Measurements from ENCODE around the gene TPD52L2.
A peak's percentile ranks its signal among the peaks of the same experiment; 100 is the strongest.
"Not testable (repeated sequence)": the region's sequence is repeated elsewhere in the genome, so short reads cannot be mapped to it uniquely, and the experiment has no call there.

Gene TPD52L2

GRCh38 chr20:63878899-63879663 is 14.0 kb downstream of the TPD52L2 start:
- DNase-seq (ENCODE audit: low spot score), result no peak

- DNase-seq (ENCODE audit: low spot score), result not testable (repeated sequence)
Measured at GRCh38 chr20:63880901-63881300, 15.8 kb downstream of the TPD52L2 start.

- DNase-seq (ENCODE audit: low spot score), result no peak
Measured at GRCh38 chr20:63881451-63882226, 16.6 kb downstream of the TPD52L2 start.

GRCh38 chr20:63882257-63883200 is 17.5 kb downstream of the TPD52L2 start:
- DNase-seq (ENCODE audit: low spot score), result no peak

GRCh38 chr20:63883201-63883593 is 18.1 kb downstream of the TPD52L2 start:
- DNase-seq (ENCODE audit: low spot score), result no peak

- DNase-seq (ENCODE audit: low spot score), result no peak
Measured at GRCh38 chr20:63884506-63885263, 19.6 kb downstream of the TPD52L2 start.

GRCh38 chr20:63885264-63886053 is 20.4 kb downstream of the TPD52L2 start:
- no peak for DNase-seq (ENCODE audit: low spot score)

- DNase-seq (ENCODE audit: low spot score), result no peak
Measured at GRCh38 chr20:63886054-63886419, 21.0 kb downstream of the TPD52L2 start.

- DNase-seq (ENCODE audit: low spot score), result no peak
Measured at GRCh38 chr20:63886921-63887320, 21.9 kb downstream of the TPD52L2 start.

- no peak for DNase-seq (ENCODE audit: low spot score)
Measured at GRCh38 chr20:63889241-63890200, 24.5 kb downstream of the TPD52L2 start.

GRCh38 chr20:63890201-63890576 is 25.1 kb downstream of the TPD52L2 start:
- DNase-seq (ENCODE audit: low spot score), result no peak

GRCh38 chr20:63890616-63891015 is 25.5 kb downstream of the TPD52L2 start:
- no peak for DNase-seq (ENCODE audit: low spot score)

GRCh38 chr20:63891061-63892002 is 26.3 kb downstream of the TPD52L2 start:
- no peak for DNase-seq (ENCODE audit: low spot score)

- no peak for DNase-seq (ENCODE audit: low spot score)
Measured at GRCh38 chr20:63892402-63892801, 27.3 kb downstream of the TPD52L2 start.

- DNase-seq (ENCODE audit: low spot score), result no peak
Measured at GRCh38 chr20:63893999-63894357, 28.9 kb downstream of the TPD52L2 start.

- peak; percentile 97 for DNase-seq (ENCODE audit: low spot score)
Measured at GRCh38 chr20:63894358-63895201, 29.5 kb downstream of the TPD52L2 start, which contains the start of gene DNAJC5. Gene DNAJC5 (plus strand): TSS chr20:63895126. CDS start chr20:63928346, 33,220 bp downstream.

GRCh38 chr20:63895202-63895951 is 30.3 kb downstream of the TPD52L2 start:
- DNase-seq (ENCODE audit: low spot score), result no peak
